HL-60 (cell line): ENCODE results near the gene EYA2.

Source experiments
- CTCF ChIP-seq: IDR thresholded peaks from one replicate; pipeline ENCODE4 v1.5.1; 2011; ENCODE audit warnings: low read length, control low read depth, inconsistent platforms; ENCODE audit not compliant: insufficient read depth
- REST ChIP-seq: IDR thresholded peaks from 2 replicates; pipeline ENCODE4 v1.6.1; 2012; ENCODE audit warnings: low read depth; ENCODE audit not compliant: insufficient replicate concordance

GRCh38 chr20:47061549-47061948, 166.9 kb downstream of the EYA2 start:
- TF ChIP-seq CTCF (no peak), REST (no peak)
